Breast epithelium (tissue), 3 donors: Measurements from ENCODE around the gene TASOR.

Experiments
- CTCF ChIP-seq, 3 donors: fragments of 450-650 bp; IDR thresholded peaks; one replicate each; pipeline ENCODE4 v1.5.1; 2016 to 2017; ENCODE audit warnings: antibody characterized with exemption in 3 of 3, mild to moderate bottlenecking in 3 of 3, moderate library complexity in 3 of 3
- POLR2A ChIP-seq: fragments of 450-650 bp; IDR thresholded peaks from one replicate; pipeline ENCODE4 v1.6.1; 2016; ENCODE audit warnings: antibody characterized with exemption, mild to moderate bottlenecking, moderate library complexity
- POLR2AphosphoS5 ChIP-seq, 3 donors: sonication (generic); formaldehyde crosslinking; IDR thresholded peaks; one replicate each; pipeline ENCODE4 v1.6.1; 2017; ENCODE audit warnings: antibody characterized with exemption in 3 of 3

- peak in 1 of 3 donors; percentile 18 for TF ChIP-seq CTCF (IDR thresholded peaks at IDR 0.05)
- TF ChIP-seq POLR2A: no peak
- peak in 2 of 3 donors; percentile 20 to 61 for TF ChIP-seq POLR2AphosphoS5 (IDR thresholded peaks at IDR 0.05)
Measured at GRCh38 chr3:56682462-56683121, 473 bp downstream of the TASOR start.
